ENCODE measurements around the gene ADRB2.

ADRB2 gene

GRCh38 chr5:148805326-148806290 lies 20.8 kb upstream of the ADRB2 start:
- no peak for DNase-seq (ENCODE audit: low read depth, low spot score)

DNA sequence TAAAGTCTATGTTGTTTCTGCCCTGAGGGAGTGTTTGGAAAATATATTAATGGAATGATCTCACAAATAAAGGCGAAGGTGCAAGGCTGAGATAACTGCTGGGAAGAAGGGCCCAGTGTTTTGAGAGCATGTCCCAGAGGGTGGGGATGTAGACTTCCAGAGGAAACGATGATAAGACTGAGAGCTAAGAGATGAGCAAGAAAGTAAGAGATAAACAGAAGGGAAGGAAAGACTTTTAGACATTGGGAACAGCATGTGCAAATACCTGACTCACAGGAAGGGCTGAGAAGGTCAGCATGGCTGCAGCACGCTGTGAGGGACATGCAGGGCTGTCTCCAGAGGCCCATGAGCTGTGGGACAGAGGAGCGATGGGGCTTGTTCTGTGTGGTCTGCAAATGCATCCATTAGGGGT lies 19.9 kb upstream of the ADRB2 start:
- no peak for DNase-seq (ENCODE audit: low read depth, low spot score)

GRCh38 chr5:148807851-148808250 lies 18.6 kb upstream of the ADRB2 start:
- DNase-seq (ENCODE audit: low read depth, low spot score): no peak

DNA sequence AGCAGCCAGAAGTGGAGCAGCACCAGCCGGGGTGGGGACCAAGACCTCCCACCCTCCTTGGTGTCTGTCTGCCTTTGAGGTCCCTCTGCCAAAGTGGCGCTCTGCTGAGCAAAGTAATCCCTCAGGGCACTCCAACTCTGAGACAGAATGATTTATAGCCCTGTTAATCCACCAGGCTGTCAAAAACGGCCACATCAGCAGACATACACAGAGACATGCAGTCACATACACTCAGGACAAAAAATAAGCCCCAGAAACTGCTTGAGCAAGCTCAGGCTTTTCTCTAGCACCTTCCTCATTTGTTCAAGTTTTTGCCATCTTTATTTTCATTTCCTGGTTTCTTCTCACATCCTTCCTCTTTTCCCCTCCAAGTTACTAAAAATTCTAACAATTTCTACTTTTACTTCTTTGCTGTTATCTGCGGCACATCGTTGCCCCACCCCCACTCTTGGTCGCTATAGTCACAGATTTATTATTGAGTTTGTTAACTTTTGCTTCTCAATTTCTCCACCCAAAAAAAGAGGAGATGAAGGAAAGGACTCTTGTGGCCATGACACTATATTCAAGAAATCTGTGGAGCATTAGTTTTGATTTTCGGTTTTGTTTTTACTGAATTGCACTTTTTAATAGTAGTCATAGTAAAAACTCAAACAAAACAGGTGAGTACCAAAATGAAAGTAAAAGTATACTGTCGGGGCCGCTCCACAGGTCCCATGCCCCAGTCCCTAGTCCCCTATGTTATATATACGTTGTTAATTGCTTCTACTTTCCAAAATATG lies 17.4 kb upstream of the ADRB2 start:
- DNase-seq (ENCODE audit: low read depth, low spot score): no peak

DNA sequence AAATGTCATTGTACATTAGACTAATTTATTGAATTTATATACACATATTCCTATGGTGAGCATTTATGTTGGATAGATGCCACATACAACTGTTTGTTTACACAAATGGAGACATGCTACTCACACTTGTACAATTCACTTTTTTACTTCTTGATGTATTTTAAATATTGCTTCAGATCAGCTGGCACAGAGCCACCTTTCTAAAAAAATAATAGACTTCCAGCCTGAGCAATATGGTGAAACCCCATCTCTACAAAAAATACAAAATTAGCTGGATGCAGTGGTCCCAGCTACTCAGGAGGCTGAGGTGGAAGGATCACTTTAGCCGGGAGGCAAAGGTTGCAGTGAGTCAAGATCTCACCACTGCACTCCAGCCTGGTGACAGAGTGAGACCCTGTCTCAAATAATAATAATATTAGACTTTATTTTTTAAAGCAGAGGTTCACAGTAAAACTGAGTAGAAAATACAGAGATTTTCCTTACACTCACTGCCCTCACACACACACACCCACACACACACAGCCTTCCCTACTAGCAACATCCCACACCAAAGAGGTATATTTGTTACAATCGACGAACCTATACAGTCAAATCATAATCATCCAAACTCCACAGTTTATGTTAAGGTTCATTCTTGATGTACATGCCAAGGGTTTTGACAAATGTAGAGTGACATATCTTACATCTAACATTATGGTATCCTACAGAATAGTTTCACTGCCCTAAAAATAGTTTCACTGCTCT lies 16.5 kb upstream of the ADRB2 start:
- DNase-seq (ENCODE audit: low read depth, low spot score): no peak

- no peak for DNase-seq (ENCODE audit: low read depth, low spot score)
These were observed 15.6 kb upstream of the ADRB2 start for GRCh38 chr5:148810823-148811222.

- DNase-seq (ENCODE audit: low read depth, low spot score): no peak
These were observed 14.7 kb upstream of the ADRB2 start for GRCh38 chr5:148811756-148812155.

DNA sequence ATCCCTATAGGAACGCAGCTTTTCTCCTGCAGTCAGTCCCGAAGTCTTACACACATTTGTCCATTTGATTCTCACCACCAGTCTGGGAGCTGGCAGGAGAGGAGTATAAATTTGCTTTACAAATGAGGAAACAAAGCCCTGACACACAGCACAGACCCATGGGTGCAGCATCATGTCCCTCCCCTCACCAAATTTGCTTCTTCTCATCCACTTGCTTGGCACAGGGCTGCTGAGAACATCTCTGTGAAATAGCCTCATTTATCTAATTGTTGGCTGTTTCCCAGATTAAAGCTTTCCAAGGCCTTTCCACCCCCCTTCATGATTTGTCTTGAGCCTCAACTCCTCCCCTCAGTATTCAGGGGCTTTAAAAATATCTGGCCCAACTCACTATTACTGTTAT lies 11.3 kb upstream of the ADRB2 start:
- DNase-seq (ENCODE audit: low read depth, low spot score): no peak

- no peak for DNase-seq (ENCODE audit: low read depth, low spot score)
These were observed 10.8 kb upstream of the ADRB2 start for GRCh38 chr5:148815578-148815977.

DNA sequence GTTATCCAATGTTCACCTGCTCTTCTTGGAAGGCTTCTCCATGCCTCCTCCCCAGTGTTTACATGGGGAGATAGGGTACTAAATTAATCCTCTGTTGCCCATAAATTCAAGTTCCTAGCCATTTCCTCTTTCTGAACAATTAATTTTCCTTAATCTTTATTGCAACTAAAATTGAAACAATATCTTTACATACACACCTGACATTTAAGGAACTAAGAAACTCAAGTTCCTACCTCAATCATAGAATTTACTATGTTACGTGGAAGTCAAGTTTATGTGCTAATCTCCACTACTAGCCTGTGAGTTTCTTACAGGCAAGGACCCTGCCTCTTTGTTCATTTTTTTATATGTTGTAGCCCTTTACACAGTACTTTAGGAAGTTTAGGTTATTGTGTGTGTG lies 10.1 kb upstream of the ADRB2 start:
- DNase-seq (ENCODE audit: low read depth, low spot score): no peak

- no peak for DNase-seq (ENCODE audit: low read depth, low spot score)
These were observed 9.6 kb upstream of the ADRB2 start for GRCh38 chr5:148816782-148817181.

DNA sequence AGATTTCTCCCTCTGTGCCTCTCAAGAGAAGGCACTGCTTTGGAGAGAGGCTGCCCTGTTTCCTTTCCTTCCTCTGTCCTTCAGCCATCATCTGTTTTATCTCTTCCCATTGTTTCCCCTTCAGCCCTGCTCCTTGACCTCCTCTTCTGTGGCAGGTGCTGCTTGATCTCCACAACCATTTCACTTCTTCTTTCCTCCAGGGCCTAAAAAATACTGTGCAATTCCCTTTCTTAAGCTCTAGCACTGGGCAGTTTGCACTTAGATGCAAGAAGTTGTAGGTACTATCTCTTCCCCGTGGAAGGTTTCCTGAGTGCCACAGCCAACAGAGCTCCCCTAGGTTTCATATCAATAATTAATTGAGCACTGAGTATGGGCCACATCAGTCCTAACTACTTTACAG lies 8.8 kb upstream of the ADRB2 start:
- DNase-seq (ENCODE audit: low read depth, low spot score): no peak

DNA sequence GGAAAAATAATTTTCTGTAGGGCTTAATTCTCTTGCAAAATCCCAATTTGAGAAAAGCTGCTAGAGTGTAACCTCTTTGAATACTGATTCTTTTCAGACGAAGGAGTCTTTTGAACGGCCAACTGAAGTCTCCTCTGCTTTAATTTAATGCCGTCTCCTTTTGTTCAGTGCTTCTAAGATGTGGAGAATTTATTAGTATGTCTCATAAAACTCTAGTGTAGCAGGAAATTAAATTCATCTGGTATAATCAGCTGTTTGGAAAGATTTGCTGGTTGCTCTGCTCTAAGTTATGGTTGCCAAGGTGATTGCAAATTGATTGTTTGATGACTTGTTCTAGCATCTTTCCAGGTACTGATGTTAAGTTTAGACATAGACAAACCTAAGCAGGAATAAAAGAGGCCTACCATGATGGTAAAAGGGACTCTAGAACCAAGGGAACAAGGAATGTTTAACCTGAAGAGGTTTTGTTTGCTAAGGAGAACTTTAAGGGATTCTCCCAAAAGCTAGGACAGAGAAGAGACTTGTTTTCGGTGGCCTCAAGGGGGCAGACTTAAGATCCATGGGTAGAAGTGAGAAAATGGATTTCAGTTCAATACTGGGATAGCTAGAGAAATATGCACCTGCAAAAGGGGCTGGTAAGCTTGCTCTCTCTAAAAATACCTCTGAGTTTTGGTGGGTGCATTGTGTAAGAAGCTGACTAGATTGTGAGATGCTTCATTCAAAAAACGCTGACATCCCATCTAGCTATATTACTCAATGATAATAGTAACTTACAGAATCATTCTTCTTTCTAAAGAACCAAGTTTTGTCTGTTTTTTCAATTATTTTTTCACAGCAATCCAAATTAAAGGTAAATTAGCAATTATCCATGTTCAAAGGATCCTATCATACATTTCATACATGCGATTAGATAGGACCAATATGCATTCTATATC lies 5.7 kb upstream of the ADRB2 start:
- DNase-seq (ENCODE audit: low read depth, low spot score): no peak

DNA sequence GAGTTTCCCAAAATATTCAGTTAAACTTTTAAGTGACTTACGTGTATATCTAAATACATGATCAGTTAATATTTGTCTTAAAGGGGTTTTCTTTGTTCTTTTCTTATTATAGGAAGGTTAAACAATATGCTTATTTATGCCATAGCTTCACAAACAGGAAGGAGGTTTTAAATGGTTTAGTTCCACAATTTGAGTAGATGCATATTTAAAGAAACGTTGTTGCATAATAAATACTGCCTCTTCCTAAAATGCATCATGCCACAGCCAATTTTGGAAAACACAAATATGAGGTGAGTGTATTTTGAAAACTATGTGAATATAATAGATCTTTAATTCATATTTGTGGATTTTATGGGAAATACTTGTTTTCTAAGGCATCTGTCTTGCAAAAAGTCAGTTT lies 2.5 kb upstream of the ADRB2 start:
- no peak for DNase-seq (ENCODE audit: low read depth, low spot score)

DNA sequence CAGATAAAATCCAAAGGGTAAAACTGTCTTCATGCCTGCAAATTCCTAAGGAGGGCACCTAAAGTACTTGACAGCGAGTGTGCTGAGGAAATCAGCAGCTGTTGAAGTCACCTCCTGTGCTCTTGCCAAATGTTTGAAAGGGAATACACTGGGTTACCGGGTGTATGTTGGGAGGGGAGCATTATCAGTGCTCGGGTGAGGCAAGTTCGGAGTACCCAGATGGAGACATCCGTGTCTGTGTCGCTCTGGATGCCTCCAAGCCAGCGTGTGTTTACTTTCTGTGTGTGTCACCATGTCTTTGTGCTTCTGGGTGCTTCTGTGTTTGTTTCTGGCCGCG lies 727 bp upstream of the ADRB2 start:
- DNase-seq (ENCODE audit: low read depth, low spot score): no peak

DNA sequence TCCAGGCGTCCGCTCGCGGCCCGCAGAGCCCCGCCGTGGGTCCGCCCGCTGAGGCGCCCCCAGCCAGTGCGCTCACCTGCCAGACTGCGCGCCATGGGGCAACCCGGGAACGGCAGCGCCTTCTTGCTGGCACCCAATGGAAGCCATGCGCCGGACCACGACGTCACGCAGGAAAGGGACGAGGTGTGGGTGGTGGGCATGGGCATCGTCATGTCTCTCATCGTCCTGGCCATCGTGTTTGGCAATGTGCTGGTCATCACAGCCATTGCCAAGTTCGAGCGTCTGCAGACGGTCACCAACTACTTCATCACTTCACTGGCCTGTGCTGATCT lies 294 bp downstream of the ADRB2 start:
- no peak for DNase-seq (ENCODE audit: low read depth, low spot score)

- no peak for DNase-seq (ENCODE audit: low read depth, low spot score)
These were observed 1.3 kb downstream of the ADRB2 start for GRCh38 chr5:148827723-148828122.

DNA sequence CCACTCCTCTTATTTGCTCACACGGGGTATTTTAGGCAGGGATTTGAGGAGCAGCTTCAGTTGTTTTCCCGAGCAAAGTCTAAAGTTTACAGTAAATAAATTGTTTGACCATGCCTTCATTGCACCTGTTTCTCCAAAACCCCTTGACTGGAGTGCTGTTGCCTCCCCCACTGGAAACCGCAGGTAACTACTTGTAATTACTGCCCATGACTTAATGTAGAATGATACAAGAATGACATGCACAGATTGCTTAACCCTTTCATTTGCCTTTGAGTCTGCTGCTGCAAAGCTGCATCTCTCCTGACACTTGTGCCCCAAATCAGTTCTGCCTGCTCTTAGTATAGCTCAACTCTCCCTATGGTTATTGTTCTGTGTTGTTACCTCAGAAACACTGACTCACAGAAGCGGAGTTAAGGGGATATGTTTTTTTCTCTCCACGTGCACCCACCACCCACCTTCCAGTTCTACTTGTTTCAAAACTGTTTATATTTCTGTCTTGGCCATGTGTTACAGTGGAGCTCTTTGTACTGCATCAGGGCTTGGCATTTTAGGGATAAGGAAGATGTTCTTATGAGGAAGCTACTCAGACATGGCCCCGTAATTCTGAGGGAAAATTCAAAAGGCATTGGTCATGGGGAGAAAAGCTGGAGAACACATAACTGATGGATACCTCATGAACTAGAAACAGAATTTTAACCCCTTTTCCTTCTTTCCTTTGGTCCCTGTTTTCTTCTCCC lies 2.3 kb downstream of the ADRB2 start:
- no peak for DNase-seq (ENCODE audit: low read depth, low spot score)

- no peak for DNase-seq (ENCODE audit: low read depth, low spot score)
These were observed 2.8 kb downstream of the ADRB2 start for GRCh38 chr5:148829248-148829594.

- DNase-seq (ENCODE audit: low read depth, low spot score): no peak
These were observed 3.3 kb downstream of the ADRB2 start for GRCh38 chr5:148829734-148830133.

GRCh38 chr5:148830211-148830610 lies 3.8 kb downstream of the ADRB2 start:
- DNase-seq (ENCODE audit: low read depth, low spot score): no peak

All from smooth muscle cell of the brain vasculature (primary cell).